ENCODE measurements around the gene DNAAF1.
"Not testable (repeated sequence)": the region's sequence is repeated elsewhere in the genome, so short reads cannot be mapped to it uniquely, and the experiment has no call there.

DNAAF1 gene

GRCh38 chr16:84191466-84191865 lies 46.4 kb downstream of the DNAAF1 start:
- H3K9me3 ChIP-seq = no peaks in the 10 kb centered on the region
- no peak overlapping the region for H3K4me3 ChIP-seq
- no peaks in the 10 kb centered on the region for H3K4me1 ChIP-seq
- in situ Hi-C loops (cut with MboI; ENCODE audit: low sequenced_read_pairs) = no loop called here
- no peaks in the 10 kb centered on the region for H3K27me3 ChIP-seq (ENCODE audit: low read depth)
- no peak for DNase-seq (ENCODE audit: low spot score in 2 of 2)
- H3K36me3 ChIP-seq (replicated peaks) = no peaks in the 10 kb centered on the region

- H3K4me3 ChIP-seq = no peak overlapping the region
- no peaks in the 10 kb centered on the region for H3K36me3 ChIP-seq (replicated peaks)
- in situ Hi-C loops (cut with MboI; ENCODE audit: low sequenced_read_pairs) = no loop called here
- no peaks in the 10 kb centered on the region for H3K4me1 ChIP-seq
- no peaks in the 10 kb centered on the region for H3K9me3 ChIP-seq
- no peak for DNase-seq (ENCODE audit: low spot score in 2 of 2)
- no peaks in the 10 kb centered on the region for H3K27me3 ChIP-seq (ENCODE audit: low read depth)
Measured at GRCh38 chr16:84193480-84193879, 48.4 kb downstream of the DNAAF1 start.

GRCh38 chr16:84194018-84194417 lies 48.9 kb downstream of the DNAAF1 start:
- Histone ChIP-seq H3K36me3 (replicated peaks) (no peaks in the 10 kb centered on the region), H3K9me3 (no peaks in the 10 kb centered on the region), H3K4me1 (no peaks in the 10 kb centered on the region), H3K4me3 (no peak overlapping the region), H3K27me3 (ENCODE audit: low read depth) (no peaks in the 10 kb centered on the region)
- in situ Hi-C loops (cut with MboI; ENCODE audit: low sequenced_read_pairs) = no loop called here
- DNase-seq (ENCODE audit: low spot score in 2 of 2) = no peak

- Histone ChIP-seq H3K4me1 (no peaks in the 10 kb centered on the region), H3K36me3 (replicated peaks) (no peaks in the 10 kb centered on the region), H3K27me3 (ENCODE audit: low read depth) (no peaks in the 10 kb centered on the region), H3K4me3 (no peak overlapping the region), H3K9me3 (no peaks in the 10 kb centered on the region)
- no peak for DNase-seq (ENCODE audit: low spot score in 2 of 2)
- in situ Hi-C loops (cut with MboI; ENCODE audit: low sequenced_read_pairs) = no loop called here
Measured at GRCh38 chr16:84194470-84195200, 49.5 kb downstream of the DNAAF1 start.

- no peak for DNase-seq (ENCODE audit: low spot score in 2 of 2)
- H3K4me3 ChIP-seq = no peak overlapping the region
- no peaks in the 10 kb centered on the region for H3K36me3 ChIP-seq (replicated peaks)
- H3K4me1 ChIP-seq = no peaks in the 10 kb centered on the region
- H3K27me3 ChIP-seq (ENCODE audit: low read depth) = no peaks in the 10 kb centered on the region
- in situ Hi-C loops (cut with MboI; ENCODE audit: low sequenced_read_pairs) = no loop called here
- H3K9me3 ChIP-seq = no peaks in the 10 kb centered on the region
Measured at GRCh38 chr16:84195201-84196093, 50.3 kb downstream of the DNAAF1 start.

GRCh38 chr16:84196101-84196500 lies 51.0 kb downstream of the DNAAF1 start:
- Histone ChIP-seq H3K36me3 (replicated peaks) (no peaks in the 10 kb centered on the region), H3K9me3 (no peaks in the 10 kb centered on the region), H3K4me3 (no peak overlapping the region), H3K27me3 (ENCODE audit: low read depth) (no peaks in the 10 kb centered on the region), H3K4me1 (no peaks in the 10 kb centered on the region)
- no peak for DNase-seq (ENCODE audit: low spot score in 2 of 2)
- in situ Hi-C loops (cut with MboI; ENCODE audit: low sequenced_read_pairs) = no loop called here

GRCh38 chr16:84196727-84197394 lies 51.8 kb downstream of the DNAAF1 start:
- no peak for DNase-seq (ENCODE audit: low spot score in 2 of 2)
- Histone ChIP-seq H3K9me3 (no peaks in the 10 kb centered on the region), H3K4me1 (no peaks in the 10 kb centered on the region), H3K36me3 (replicated peaks) (no peaks in the 10 kb centered on the region), H3K27me3 (ENCODE audit: low read depth) (no peaks in the 10 kb centered on the region), H3K4me3 (no peak overlapping the region)
- in situ Hi-C loops (cut with MboI; ENCODE audit: low sequenced_read_pairs) = no loop called here

GRCh38 chr16:84197466-84198128 lies 52.5 kb downstream of the DNAAF1 start:
- Histone ChIP-seq H3K4me3 (no peak overlapping the region), H3K4me1 (no peaks in the 10 kb centered on the region), H3K27me3 (ENCODE audit: low read depth) (no peaks in the 10 kb centered on the region), H3K36me3 (replicated peaks) (no peaks in the 10 kb centered on the region), H3K9me3 (no peaks in the 10 kb centered on the region)
- DNase-seq (ENCODE audit: low spot score in 2 of 2) = no peak
- in situ Hi-C loops (cut with MboI; ENCODE audit: low sequenced_read_pairs) = no loop called here

GRCh38 chr16:84198401-84198800 lies 53.3 kb downstream of the DNAAF1 start:
- Histone ChIP-seq H3K4me1 (no peaks in the 10 kb centered on the region), H3K9me3 (no peaks in the 10 kb centered on the region), H3K36me3 (replicated peaks) (no peaks in the 10 kb centered on the region), H3K4me3 (no peak overlapping the region), H3K27me3 (ENCODE audit: low read depth) (no peaks in the 10 kb centered on the region)
- in situ Hi-C loops (cut with MboI; ENCODE audit: low sequenced_read_pairs) = no loop called here
- no peak for DNase-seq (ENCODE audit: low spot score in 2 of 2)

GRCh38 chr16:84199097-84199496 lies 54.0 kb downstream of the DNAAF1 start:
- no peaks in the 10 kb centered on the region for H3K4me1 ChIP-seq
- in situ Hi-C loops (cut with MboI; ENCODE audit: low sequenced_read_pairs) = no loop called here
- no peaks in the 10 kb centered on the region for H3K36me3 ChIP-seq (replicated peaks)
- DNase-seq (ENCODE audit: low spot score in 2 of 2) = no peak
- H3K9me3 ChIP-seq = no peaks in the 10 kb centered on the region
- H3K4me3 ChIP-seq = no peak overlapping the region
- no peaks in the 10 kb centered on the region for H3K27me3 ChIP-seq (ENCODE audit: low read depth)

- H3K36me3 ChIP-seq (replicated peaks) = no peaks in the 10 kb centered on the region
- H3K9me3 ChIP-seq = no peaks in the 10 kb centered on the region
- H3K4me3 ChIP-seq = no peak overlapping the region
- no peaks in the 10 kb centered on the region for H3K27me3 ChIP-seq (ENCODE audit: low read depth)
- no peaks in the 10 kb centered on the region for H3K4me1 ChIP-seq
- in situ Hi-C loops (cut with MboI; ENCODE audit: low sequenced_read_pairs) = no loop called here
- DNase-seq (ENCODE audit: low spot score in 2 of 2) = peak in 1 of 2 experiments; percentile 60
Measured at GRCh38 chr16:84199861-84200260, 54.8 kb downstream of the DNAAF1 start.

- H3K4me1 ChIP-seq; H3K9me3 ChIP-seq; H3K36me3 ChIP-seq (replicated peaks); H3K4me3 ChIP-seq; H3K27me3 ChIP-seq (ENCODE audit: low read depth); in situ Hi-C loops (cut with MboI; ENCODE audit: low sequenced_read_pairs); DNase-seq (ENCODE audit: low spot score in 2 of 2): not testable (repeated sequence)
Measured at GRCh38 chr16:84204551-84204950, 59.4 kb downstream of the DNAAF1 start.

- H3K9me3 ChIP-seq; H3K36me3 ChIP-seq (replicated peaks); H3K4me1 ChIP-seq; DNase-seq (ENCODE audit: low spot score in 2 of 2); H3K4me3 ChIP-seq; in situ Hi-C loops (cut with MboI; ENCODE audit: low sequenced_read_pairs); H3K27me3 ChIP-seq (ENCODE audit: low read depth): not testable (repeated sequence)
Measured at GRCh38 chr16:84205123-84205522, 60.0 kb downstream of the DNAAF1 start.
